H9 (cell line): ENCODE measurements around the gene MICU1. TPM values are rescaled to one million over a fixed set of nuclear protein-coding genes. Genes with fewer than 3 reads are reported as not detected.

Experiments used
- DNase-seq: peaks from one replicate; pipeline ENCODE4 v3.0.0-alpha.2; 2017
- H2AFZ ChIP-seq: one replicate; pipeline ENCODE4 v1.6.1; 2013; ENCODE audit warnings: mild to moderate bottlenecking, low read length, control low read depth, moderate library complexity
- H2AK5ac ChIP-seq: 2 replicates; pipeline ENCODE4 v1.6.1; 2013; ENCODE audit warnings: low read length, control low read depth, mixed read lengths; ENCODE audit not compliant: insufficient read length
- H2BK120ac ChIP-seq: one replicate; pipeline ENCODE4 v1.6.1; 2013; ENCODE audit warnings: low read depth, mild to moderate bottlenecking, low read length, control low read depth, inconsistent platforms; ENCODE audit not compliant: poor library complexity, severe bottlenecking
- H2BK12ac ChIP-seq: 2 replicates; pipeline ENCODE4 v1.6.1; 2013; ENCODE audit warnings: low read length, control low read depth, mixed read lengths, low read depth; ENCODE audit not compliant: insufficient read length
- H2BK15ac ChIP-seq: 2 replicates; pipeline ENCODE4 v1.6.1; 2013; ENCODE audit warnings: low read depth, low read length, control low read depth
- H2BK20ac ChIP-seq: one replicate; pipeline ENCODE4 v1.6.1; 2013; ENCODE audit warnings: low read depth, mild to moderate bottlenecking, low read length, control low read depth, inconsistent platforms; ENCODE audit not compliant: poor library complexity, severe bottlenecking
- H2BK5ac ChIP-seq: 2 replicates; pipeline ENCODE4 v1.6.1; 2013; ENCODE audit warnings: low read length, control low read depth, mixed read lengths; ENCODE audit not compliant: insufficient read length
- H3K14ac ChIP-seq: 2 replicates; pipeline ENCODE4 v1.6.1; 2013; ENCODE audit warnings: low read length, control low read depth; ENCODE audit not compliant: insufficient read depth
- H3K18ac ChIP-seq: 2 replicates; pipeline ENCODE4 v1.6.1; 2013; ENCODE audit warnings: low read depth, mild to moderate bottlenecking, mixed read lengths, low read length, control low read depth; ENCODE audit not compliant: insufficient read length
- H3K23ac ChIP-seq: 2 replicates; pipeline ENCODE4 v1.6.1; 2013; ENCODE audit warnings: low read length, control low read depth, mixed read lengths, low read depth; ENCODE audit not compliant: insufficient read length
- H3K23me2 ChIP-seq: 2 replicates; pipeline ENCODE4 v1.6.1; 2013; ENCODE audit warnings: low read depth, mild to moderate bottlenecking, mixed read lengths, low read length, control low read depth; ENCODE audit not compliant: insufficient read length, poor library complexity, severe bottlenecking
- H3K27ac ChIP-seq: 2 replicates; pipeline ENCODE4 v1.5.1; 2013; ENCODE audit warnings: low read length, control low read depth, mixed read lengths, low read depth; ENCODE audit not compliant: insufficient read length
- H3K27me3 ChIP-seq: 2 replicates; pipeline ENCODE4 v1.6.1; 2013; ENCODE audit warnings: low read length, control low read depth, inconsistent platforms; ENCODE audit not compliant: insufficient read depth
- H3K4ac ChIP-seq: 2 replicates; pipeline ENCODE4 v1.6.1; 2013; ENCODE audit warnings: low read depth, mild to moderate bottlenecking, control low read depth, inconsistent platforms, low read length, moderate library complexity
- H3K4me1 ChIP-seq: 2 replicates; pipeline ENCODE4 v1.6.1; 2013; ENCODE audit warnings: low read length, control low read depth, inconsistent platforms; ENCODE audit not compliant: insufficient read depth
- H3K4me2 ChIP-seq: 2 replicates; pipeline ENCODE4 v1.6.1; 2013; ENCODE audit warnings: low read length, control low read depth, mixed read lengths; ENCODE audit not compliant: insufficient read length, insufficient read depth
- H3K56ac ChIP-seq: 2 replicates; pipeline ENCODE4 v1.6.1; 2013; ENCODE audit warnings: low read depth, mild to moderate bottlenecking, mixed read lengths, low read length, control low read depth; ENCODE audit not compliant: insufficient read length
- H3K79me1 ChIP-seq: 2 replicates; pipeline ENCODE4 v1.6.1; 2013; ENCODE audit warnings: low read depth, mild to moderate bottlenecking, moderate library complexity, low read length, control low read depth, inconsistent platforms; ENCODE audit not compliant: insufficient read depth, poor library complexity, severe bottlenecking
- H3K79me2 ChIP-seq: 2 replicates; pipeline ENCODE4 v1.6.1; 2013; ENCODE audit warnings: low read length, control low read depth, inconsistent platforms; ENCODE audit not compliant: insufficient read depth
- H3K9ac ChIP-seq: 2 replicates; pipeline ENCODE4 v1.6.1; 2013; ENCODE audit warnings: low read length, control low read depth, mixed read lengths; ENCODE audit not compliant: insufficient read length; ENCODE audit errors: extremely low read depth
- H3K9me3 ChIP-seq: one replicate; pipeline ENCODE4 v1.6.1; 2013; ENCODE audit warnings: low read depth, low read length, inconsistent platforms; ENCODE audit not compliant: control insufficient read depth
- H3T11ph ChIP-seq: one replicate; pipeline ENCODE4 v1.6.1; 2013; ENCODE audit warnings: mild to moderate bottlenecking, low read length, control low read depth, inconsistent platforms
- H4K20me1 ChIP-seq: one replicate; pipeline ENCODE4 v1.6.1; 2013; ENCODE audit not compliant: control insufficient read depth, insufficient read length, insufficient read depth
- H4K5ac ChIP-seq: 2 replicates; pipeline ENCODE4 v1.6.1; 2013; ENCODE audit warnings: low read depth, mild to moderate bottlenecking, mixed read lengths, low read length, control low read depth; ENCODE audit not compliant: insufficient read length
- H4K8ac ChIP-seq: replicated peaks from 2 replicates; pipeline ENCODE4 v1.6.1; 2013; ENCODE audit warnings: low read length, control low read depth, mixed read lengths, low read depth; ENCODE audit not compliant: insufficient read length
- H4K91ac ChIP-seq: 2 replicates; pipeline ENCODE4 v1.6.1; 2013; ENCODE audit warnings: low read depth, mild to moderate bottlenecking, moderate library complexity, mixed read lengths, low read length, control low read depth; ENCODE audit not compliant: insufficient read length
- H3K27ac Mint-ChIP-seq, 3 experiments: 2 replicates in 2 of 3; 3 replicates in 1 of 3; pipeline ENCODE4 v1.8.0; 2020 to 2021; ENCODE audit warnings: mixed read lengths in 3 of 3, mild to moderate bottlenecking in 1 of 3, moderate library complexity in 1 of 3
- H3K27me3 Mint-ChIP-seq: 2 replicates; pipeline ENCODE4 v1.8.0; 2021; ENCODE audit warnings: low read depth, mild to moderate bottlenecking, moderate library complexity, mixed read lengths
- H3K36me3 Mint-ChIP-seq, 3 experiments: 2 replicates in 2 of 3; 3 replicates in 1 of 3; pipeline ENCODE4 v1.8.0; 2020 to 2021; ENCODE audit warnings: low read depth in 3 of 3, mixed read lengths in 3 of 3; ENCODE audit not compliant: insufficient read depth in 1 of 3
- H3K4me1 Mint-ChIP-seq, 2 experiments: 2 replicates each; pipeline ENCODE4 v1.8.0; 2020; ENCODE audit warnings: mixed read lengths in 2 of 2
- H3K4me3 Mint-ChIP-seq, 2 experiments: 2 replicates in 1 of 2; 3 replicates in 1 of 2; pipeline ENCODE4 v1.8.0; 2020 to 2021; ENCODE audit warnings: mild to moderate bottlenecking in 2 of 2, mixed read lengths in 2 of 2, moderate library complexity in 1 of 2
- H3K9me3 Mint-ChIP-seq, 2 experiments: 2 replicates in 1 of 2; 3 replicates in 1 of 2; pipeline ENCODE4 v1.8.0; 2020; ENCODE audit warnings: mild to moderate bottlenecking in 2 of 2, mixed read lengths in 2 of 2, moderate library complexity in 1 of 2
- CTCF ChIP-seq: fragments of 200-600 bp; sonication (generic); conservative IDR thresholded peaks from 3 replicates; pipeline ENCODE4 v1.8.0; 2021; ENCODE audit warnings: antibody characterized with exemption, mild to moderate bottlenecking
- WGBS: extraction: QIAGEN DNeasy Blood & Tissue Kit; methylation state at CpG from one replicate; pipeline ENCODE4 v1.1.7; 2013; ENCODE audit warnings: missing lambda C conversion rate, low lambda C conversion rate, mixed read lengths; ENCODE audit not compliant: insufficient read length; ENCODE audit errors: extremely low coverage; 5-methylcytosine and 5-hydroxymethylcytosine counted together
- total RNA-seq: library from RNA; stranded (reverse); gene quantifications from 2 replicates; pipeline ENCODE4 v1.2.1, GENCODE V29; 2021

Gene MICU1
- total RNA-seq, 1 experiment from 2014 or later, result 33.2 TPM

DNA sequence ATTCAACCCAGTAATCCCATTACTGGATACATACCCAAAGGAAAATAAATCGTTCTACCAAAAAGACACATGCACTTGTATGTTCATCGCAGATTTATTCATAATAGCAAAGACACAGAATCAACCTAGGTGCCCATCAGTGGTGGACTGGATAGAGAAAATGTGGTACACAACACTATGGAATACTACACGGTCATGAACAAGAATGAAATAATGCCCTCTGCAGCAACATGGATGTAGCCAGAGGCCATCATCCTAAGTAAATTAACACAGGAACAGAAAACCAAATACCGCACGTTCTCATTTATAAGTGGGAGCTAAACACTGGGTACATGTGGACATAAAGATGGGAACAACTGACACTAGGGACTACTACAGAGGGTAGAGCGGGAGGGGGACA is 120.4 kb downstream of the MICU1 start:
- no peak overlapping the region for H3K4me2 ChIP-seq
- Mint-ChIP-seq H3K27ac (no peak overlapping the region), H3K9me3 (peaks cover 14 to 17% of the 10 kb centered on the region in 2 experiments; a peak in 4 of 5 replicates), H3K36me3 (peaks cover 17 to 24% (median 23%) of the 10 kb centered on the region in 3 experiments), H3K4me1 (peaks cover 0 to 2% of the 10 kb centered on the region in 2 experiments; a peak in 2 of 4 replicates), H3K27me3 (no peaks in the 10 kb centered on the region), H3K4me3 (no peak overlapping the region; a peak in 1 of 5 replicates)
- no peak overlapping the region for H2BK120ac ChIP-seq
- H3K56ac ChIP-seq, result no peak overlapping the region
- TF ChIP-seq CTCF, result no peak
- no peak overlapping the region for H4K8ac ChIP-seq
- no peaks in the 10 kb centered on the region for H3K79me1 ChIP-seq
- H2BK12ac ChIP-seq, result no peak overlapping the region
- H3K23ac ChIP-seq, result no peak overlapping the region
- no peaks in the 10 kb centered on the region for H3K9me3 ChIP-seq
- DNase-seq, result no peak
- no peak overlapping the region for H2AFZ ChIP-seq
- WGBS, result no CpG with 5 or more reads among the region's 6 CpGs
- H3K4me1 ChIP-seq, result no peaks in the 10 kb centered on the region
- H3K23me2 ChIP-seq, result no peaks in the 10 kb centered on the region
- H4K20me1 ChIP-seq, result no peaks in the 10 kb centered on the region
- H3K4ac ChIP-seq, result no peak overlapping the region
- H2BK5ac ChIP-seq, result no peak overlapping the region
- H3K79me2 ChIP-seq, result no peaks in the 10 kb centered on the region
- H3K14ac ChIP-seq, result no peak overlapping the region
- H4K5ac ChIP-seq, result no peak overlapping the region
- H3K9ac ChIP-seq, result no peak overlapping the region
- H4K91ac ChIP-seq, result no peak overlapping the region
- H3K27me3 ChIP-seq, result no peaks in the 10 kb centered on the region
- H3T11ph ChIP-seq, result no peak overlapping the region
- H3K27ac ChIP-seq, result no peak overlapping the region
- H2AK5ac ChIP-seq, result no peak overlapping the region
- no peak overlapping the region for H2BK20ac ChIP-seq
- H2BK15ac ChIP-seq, result no peak overlapping the region
- H3K18ac ChIP-seq, result no peak overlapping the region
